HG02973 (cell line): Measurements from ENCODE around the gene SBF2.
A peak's percentile ranks its signal among the peaks of the same experiment; 100 is the strongest.
"Not testable (repeated sequence)": the region's sequence is repeated elsewhere in the genome, so short reads cannot be mapped to it uniquely, and the experiment has no call there.

Source experiments
- ATAC-seq: cut with Tn5 transposase; IDR thresholded peaks from one replicate; pipeline ENCODE4 v1.9.1; 2021; ENCODE audit warnings: moderate library complexity; ENCODE audit not compliant: unreplicated experiment

SBF2 gene

DNA sequence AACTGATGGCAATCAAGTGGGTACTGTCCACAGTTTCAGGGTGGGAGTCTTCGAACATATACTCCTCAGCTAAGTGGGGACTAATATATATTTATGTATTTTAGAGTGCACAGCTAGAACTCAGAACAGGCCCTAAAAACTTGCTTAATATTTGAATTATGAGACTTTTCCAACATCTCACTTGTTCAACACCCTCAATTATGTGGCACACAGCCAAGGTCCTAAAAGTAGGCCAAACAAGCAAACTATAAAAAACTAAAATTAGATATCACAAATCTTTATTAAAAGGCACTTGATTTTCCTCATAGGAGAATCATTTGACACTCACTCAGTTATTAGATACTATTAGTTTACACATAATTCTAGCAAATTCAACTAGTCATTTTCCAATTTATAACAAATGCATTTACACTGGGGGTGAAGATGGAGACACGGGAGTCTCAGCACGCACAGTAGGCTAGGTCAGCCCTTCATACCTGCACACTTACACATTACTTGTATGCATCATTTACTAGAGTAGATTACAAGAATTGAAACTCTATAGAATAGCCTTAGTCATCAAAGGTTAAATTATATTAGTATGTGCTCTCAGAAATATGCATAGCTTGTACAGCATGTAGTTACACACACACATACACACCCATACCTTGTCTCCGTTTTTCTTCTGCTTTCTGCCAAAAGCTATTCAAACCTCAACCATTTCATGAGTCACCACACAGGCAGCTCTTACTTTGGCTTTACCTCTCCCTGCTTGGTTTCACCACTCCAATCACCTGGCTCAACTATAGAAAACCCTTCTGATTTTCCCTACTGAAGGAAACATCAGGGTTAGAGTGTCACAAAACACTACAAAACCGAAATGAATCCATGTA is 171.5 kb downstream of the SBF2 start:
- ATAC-seq: no peak

DNA sequence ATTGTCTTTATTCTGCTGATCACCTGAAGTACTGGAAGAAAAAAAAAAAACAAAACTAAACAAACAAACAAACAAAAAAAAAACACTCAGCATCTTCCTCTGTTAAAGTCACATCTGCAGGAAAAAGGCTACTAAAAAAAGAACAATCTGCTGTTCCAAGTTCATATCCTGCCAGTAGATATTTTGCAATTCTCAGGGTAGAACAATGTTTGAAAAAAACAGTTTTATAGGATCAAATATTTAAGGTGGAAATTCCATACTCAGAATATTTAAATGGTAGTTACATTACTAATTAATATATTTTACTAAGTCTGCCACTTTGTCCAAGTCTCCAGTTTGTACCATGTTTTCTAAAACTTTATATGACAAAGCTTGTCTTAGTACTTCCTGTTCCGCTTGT is 175.2 kb downstream of the SBF2 start:
- no peak for ATAC-seq

DNA sequence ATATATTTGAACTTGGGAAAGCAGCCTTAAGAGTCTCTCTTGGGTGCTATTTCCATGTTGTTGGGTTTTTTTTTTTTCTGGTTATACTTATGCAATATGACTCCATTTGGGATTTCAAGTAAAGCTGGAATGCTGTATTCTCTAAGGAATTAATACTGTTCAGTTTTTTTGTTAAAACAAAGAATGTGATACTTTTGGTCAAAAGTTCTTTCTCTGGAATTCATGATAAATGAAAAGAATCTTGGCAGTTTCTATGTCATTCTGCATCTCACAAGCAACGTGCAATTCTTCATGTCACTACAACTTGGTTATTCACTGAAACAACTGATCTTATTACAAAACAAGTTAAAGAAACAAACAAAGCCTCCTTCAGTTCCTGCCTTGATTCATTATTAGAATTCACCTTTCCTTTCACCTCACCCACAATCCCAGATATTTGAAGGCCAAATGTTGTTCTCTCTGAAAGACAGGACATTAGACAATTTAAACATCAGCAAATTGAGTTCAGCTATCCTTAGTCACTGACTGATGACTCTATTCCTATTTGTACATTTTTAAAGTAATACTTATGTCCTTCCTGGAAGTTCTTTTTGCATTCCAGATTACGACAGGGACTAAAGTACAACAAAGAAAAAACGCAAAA is 176.2 kb downstream of the SBF2 start:
- ATAC-seq: no peak

DNA sequence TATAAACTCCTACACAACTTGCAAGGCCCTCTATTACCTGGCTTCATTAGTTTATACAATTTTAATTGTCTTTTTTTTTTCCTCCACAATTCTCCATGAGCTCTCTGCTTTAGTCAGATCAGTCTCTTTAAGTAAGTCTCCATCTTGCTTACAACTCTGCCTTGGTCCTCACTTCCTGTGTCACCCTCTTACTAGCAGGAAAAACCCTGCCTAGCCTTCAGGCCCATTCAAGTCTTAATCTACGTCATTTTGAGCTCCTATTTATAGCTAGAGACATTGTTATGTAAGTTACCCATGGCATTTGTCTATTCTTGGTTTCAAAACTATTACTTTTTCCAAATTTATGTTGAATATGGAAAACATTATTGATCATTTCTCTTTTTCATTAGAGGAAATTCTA is 177.4 kb downstream of the SBF2 start:
- no peak for ATAC-seq

DNA sequence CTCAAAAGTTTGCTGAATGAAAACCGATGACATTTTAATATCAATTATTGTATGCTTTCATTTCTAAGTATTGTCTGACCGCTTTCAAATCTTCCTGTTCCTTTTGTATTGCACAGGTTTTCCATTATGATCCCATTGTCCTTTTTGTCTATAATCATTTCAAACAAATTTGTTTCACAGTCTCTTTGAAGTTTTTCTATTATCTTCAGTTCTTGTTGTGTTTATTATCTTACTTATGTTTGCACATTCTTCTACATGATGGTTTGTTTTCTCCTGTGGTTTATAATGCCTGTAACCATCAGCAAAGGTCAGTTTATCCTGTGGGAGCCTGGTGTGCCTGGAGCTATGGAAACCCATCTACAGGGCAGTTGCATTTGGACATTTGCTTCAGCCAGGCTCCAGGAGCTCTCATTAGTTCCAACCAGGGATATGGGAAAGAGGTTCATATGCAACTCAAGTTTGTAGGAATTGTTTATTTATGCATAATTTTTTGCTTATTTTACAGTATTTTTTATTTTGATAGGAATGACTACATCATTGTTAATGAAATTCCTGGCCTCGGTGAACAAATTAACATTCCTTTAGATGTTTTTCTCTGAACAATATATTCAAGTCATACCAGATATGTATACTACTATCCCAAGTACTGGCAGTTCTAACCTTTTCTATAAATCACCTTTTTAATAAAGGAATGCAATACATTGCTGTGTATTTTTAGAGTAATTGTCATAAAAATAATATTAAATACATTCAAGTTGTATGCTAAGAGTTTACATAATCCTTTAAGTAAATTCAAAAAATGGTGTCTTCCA is 179.2 kb downstream of the SBF2 start:
- no peak for ATAC-seq

DNA sequence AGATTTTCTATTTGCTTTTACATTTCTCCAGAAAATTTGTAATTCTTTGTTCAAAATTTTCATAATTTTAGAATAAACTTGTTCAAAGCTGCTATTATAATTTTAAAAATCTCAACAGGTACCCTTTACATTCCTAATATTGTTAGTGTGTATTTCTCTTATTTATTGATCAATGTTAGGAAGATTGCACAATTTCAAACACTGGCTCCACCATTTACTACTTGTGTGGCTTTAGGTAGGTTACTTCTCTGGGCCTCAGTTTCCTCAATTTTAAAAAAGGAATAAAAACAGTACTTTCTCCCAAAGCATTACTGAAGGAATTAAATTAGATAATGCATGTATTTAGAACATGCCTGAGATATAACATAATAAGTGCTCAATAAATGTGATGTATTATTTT is 180.2 kb downstream of the SBF2 start:
- no peak for ATAC-seq

DNA sequence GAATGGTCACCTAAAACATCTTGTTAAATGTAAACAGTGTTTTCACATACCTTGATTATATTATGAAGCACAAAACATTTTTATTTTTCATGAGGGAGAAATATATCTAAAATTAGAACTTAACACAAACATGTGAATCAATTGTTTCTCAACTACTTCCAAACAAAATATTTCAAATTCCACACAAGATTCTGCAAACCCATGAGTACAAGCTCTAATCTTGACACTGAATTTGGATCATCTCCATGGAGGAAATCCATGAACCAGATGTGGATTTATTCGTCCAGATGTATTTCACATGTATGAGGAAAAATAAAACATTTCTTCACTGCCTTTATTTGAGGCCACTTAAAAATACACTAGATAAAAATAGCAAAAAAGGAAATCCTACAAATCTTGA is 184.2 kb downstream of the SBF2 start:
- ATAC-seq: no peak

DNA sequence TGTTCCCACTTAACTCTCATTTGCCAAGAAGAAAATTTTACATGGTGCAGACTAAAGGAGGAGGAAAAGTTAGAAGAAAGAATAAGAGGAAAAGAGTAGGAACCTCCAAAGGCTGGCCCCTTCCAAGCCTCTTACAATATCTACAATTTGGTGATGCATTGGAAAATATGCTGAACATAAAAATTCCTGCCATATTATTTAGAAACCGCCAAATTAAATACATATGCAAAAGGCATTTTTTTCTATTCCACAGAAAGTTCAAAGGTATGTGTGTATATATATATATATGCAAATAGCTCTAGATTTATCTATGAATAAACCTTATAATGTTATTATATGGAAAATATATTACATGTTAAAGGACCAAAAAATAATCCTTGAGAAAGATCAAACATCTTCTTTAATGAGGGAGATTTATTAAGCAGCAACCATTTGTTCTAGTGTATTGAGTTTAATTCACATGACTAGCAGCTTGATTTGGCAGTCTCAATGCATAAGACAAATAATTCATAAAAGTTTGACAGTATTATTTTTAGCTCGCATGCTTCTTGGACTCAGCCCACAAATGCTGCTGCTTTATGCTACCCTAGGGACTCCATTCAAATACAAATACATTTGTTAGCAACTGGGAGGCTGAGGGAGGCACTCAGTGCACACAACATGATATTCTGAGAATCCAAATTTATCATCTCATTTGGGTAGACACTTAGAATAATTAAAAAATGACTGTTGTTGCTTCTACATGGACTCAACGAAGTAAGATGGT is 184.9 kb downstream of the SBF2 start:
- no peak for ATAC-seq

DNA sequence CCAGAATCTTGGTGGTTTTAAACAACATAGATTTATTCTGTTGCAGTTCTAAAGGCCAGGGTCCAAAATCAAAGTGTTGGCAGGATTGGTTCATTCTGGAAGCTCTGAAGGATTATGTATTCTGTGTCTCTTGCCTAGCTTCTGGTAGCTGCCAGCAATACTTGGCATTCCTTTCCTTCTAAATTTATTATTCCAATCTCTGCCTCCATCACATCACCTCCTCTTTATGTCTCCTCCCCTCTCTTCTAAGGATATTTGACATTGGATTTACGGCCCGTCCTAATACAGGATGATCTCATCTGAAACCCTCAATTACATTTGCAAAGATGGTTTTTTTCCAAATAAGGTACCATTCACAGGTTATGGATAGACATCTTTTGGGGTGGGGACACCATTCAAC is 186.5 kb downstream of the SBF2 start:
- ATAC-seq: no peak

DNA sequence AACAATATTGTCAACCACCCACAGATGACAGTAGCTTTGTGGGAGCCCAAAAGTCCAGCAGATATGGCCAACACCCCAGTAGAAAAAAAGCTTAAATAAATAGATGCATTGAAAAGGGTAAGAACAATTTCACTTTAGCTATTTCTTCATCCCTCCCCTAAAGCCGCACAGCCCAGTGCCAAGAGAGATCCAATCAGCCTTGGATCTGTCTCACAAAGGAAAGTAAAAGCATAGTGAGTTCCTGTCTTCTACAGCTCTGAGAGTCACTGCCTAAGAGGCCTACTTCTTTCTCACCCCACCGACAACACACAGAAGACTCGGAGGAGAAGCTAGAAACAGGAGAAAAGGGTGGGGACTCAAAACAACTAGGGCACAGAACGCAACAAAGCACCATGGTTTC is 196.4 kb downstream of the SBF2 start:
- no peak for ATAC-seq

DNA sequence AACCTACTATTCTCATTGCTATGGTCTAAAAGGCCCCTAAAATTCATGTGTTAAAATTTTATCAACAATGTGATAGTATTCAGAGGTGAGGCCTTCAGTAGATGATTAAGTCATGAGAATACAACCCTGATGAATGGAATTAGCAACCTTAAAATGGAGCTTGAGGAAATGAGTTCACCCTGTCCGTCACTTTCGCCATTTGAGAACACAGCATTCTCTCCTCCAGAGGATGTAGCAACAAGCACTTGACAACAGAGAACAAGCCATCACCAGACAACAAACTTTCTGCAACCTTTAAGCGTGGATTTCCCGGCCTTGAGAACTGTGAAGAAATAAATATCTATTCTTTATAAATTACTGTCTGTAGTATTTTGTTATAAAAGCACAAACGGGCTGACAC is 197.0 kb downstream of the SBF2 start:
- ATAC-seq: no peak

DNA sequence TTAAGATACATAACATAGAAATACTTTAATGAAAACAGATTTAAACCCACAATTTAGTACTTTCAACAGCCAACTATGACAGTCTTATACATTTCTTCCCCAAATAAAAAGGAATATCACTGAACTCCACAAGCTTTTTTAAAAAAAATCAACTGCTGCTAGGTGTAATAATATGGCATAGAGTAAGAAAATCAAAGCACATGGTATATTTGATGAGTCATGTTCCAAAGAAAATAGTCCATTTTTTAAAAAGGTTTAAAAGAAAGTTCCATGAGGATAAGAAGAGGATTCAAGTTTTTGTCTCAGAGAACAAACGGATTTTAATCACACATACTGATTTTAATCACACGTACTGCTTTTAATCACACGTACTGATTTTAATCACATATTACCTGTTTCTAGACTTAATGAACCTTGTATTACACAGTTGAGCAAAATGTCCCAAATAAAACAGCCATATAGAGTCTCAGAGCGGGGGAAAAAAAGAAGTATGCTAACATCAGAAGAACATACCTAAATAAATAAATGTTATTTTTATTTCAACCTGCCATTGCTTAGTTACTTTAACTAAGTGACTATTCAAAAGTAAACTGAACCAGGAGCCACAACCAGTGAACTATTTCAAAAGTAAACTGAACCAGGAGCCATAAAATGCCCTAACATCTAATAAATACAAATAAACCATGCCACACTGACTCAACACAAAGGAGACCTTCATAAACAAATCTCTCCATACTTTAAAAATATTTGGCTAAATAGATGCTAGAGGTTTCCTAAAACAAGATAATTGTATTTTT is 198.4 kb downstream of the SBF2 start:
- no peak for ATAC-seq

DNA sequence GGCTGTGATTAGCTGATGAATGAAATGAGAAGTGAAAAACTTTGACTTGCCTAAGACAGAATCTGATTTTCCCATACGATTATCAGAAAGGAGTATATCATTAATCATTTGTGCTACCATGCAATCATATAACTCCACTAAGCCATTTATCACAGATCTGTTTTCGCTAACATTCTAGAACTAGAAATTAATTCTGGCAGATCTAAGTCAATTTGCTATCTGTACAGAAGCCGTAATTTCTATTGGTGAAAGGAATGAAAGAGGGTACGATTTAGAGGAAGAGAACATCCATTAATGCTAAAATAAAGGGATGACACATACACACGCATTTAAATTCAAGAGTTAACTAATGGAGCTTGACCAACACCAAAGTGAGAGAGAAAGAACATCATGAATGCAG is 201.6 kb downstream of the SBF2 start:
- ATAC-seq: no peak

DNA sequence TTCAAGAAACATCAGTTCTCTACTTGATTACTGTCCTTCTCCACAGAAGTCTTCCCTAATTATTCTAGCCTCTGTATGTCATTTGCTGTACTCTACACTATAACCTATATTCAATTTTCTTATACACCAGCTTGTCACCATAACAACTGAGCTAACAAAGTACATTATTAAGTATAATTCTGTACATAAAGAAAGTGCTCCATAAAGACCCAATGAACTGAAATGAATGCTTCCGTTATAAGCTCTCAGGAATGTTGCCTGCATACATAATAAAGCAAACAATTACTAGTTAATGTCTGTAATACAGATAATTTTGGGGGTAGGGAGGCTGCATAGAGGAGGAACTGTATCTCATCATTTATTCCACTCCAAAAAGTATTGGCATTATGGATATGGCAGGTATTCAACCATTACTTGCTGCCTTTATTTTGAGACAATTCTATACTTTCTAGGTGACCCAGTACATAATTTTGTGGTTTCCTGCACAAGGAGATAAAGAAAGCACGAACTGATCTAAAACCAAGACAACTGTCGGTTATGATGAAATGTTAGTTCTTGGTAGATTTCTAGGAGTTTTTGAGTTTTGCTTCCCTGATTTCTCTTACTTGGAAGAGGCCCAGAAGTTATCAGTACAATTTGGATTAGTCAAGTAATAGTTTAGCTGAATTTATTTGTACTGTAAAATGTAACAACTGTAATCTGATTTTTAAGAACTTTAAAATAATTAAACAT is 202.5 kb downstream of the SBF2 start:
- no peak for ATAC-seq

DNA sequence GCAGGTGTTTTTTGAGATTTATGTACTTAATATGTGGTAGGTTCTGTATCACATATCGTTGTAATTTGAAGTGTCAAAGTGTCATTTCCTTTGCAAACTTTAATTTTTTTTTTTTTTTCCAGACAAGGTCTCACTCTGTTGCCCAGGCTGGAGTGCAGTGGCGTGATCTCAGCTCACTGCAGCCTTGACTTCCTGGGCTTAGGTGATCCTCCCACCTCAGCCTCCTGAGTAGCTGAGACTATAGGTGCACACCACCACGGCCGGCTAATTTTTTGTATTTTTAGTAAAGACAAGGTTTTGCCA is 206.1 kb downstream of the SBF2 start:
- ATAC-seq: not testable (repeated sequence)

DNA sequence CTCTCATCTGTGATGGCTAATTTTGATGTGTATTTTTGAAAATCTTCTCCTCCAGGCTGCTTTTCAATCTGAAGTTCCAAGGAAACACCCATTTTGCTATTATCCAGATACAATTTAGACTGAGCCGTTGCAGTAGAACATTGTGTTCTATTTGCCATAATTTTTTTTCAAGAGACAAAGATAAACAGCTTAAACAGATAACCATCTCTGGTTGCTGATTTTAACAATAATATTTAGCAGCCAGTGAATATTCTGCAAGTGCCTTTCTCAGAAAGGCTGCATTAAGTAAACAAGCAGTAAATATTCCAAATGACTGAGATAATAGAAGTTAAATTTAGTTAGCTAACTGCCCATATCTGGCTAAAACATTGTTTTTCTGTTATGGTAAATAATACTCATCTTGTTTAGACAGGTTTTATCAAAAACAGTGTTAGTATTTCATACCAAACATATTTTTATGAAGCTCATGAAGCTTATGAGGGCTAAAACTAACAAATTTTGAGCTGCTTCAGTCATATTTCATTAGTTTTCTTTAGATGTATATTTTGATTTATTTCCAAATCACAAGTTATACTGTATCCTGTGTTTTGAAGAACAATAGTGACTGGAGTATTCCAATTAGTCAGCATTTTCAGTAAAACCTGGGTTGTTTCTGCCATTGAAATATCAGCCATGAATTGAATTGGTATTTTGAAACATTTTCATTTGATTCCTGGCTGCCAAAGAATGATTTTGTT is 206.7 kb downstream of the SBF2 start:
- ATAC-seq: no peak

DNA sequence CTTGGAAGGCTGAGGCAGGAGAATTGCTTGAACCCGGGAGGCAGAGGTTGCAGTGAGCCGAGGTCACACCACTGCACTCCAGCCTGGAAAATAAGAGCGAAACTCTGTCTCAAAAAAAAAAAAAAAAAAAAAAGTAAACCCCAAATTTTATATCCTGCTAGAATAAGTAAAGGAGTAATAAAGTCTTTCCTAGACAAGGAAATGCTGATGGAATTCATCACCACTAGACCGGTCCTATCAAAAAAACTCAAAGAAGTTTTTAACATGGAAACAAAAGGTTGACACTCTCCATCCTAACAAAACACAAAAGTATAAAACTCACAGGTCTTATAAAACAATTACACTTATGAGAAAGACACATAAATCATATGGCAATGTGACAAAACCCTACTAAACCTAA is 213.9 kb downstream of the SBF2 start:
- ATAC-seq: no peak

DNA sequence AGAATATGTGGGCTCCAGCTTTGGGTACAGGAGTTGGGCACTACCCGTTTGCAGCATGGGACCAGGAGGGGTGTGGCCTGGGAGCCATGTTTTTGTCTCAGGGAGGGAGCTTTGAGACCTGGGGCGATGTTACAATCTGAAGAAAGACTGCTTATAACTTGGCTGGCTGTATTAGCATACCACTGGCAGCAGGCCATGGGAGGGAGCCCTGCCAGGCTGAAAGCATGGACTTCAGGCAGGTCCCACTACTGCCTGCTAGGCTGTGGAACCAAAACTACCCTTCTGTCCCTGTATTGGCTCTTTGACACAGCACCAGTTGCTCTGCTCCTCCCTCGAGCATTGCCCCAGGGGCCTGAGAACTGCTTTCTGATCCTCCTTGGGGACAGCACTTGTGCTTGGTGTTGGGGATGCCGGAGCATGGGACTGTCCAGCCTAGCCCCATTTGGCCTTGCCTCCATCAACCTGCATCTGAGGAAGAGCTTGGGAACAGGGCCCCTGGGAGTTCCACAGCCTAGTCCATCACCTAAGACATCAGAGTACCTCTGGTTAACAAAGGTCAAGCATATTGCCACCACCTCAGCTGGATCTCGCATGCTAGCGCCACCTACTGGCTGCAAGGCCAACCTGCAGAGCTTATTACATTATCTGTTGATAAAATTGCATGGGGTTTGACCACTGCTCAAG is 217.4 kb downstream of the SBF2 start:
- ATAC-seq: peak; percentile 56

DNA sequence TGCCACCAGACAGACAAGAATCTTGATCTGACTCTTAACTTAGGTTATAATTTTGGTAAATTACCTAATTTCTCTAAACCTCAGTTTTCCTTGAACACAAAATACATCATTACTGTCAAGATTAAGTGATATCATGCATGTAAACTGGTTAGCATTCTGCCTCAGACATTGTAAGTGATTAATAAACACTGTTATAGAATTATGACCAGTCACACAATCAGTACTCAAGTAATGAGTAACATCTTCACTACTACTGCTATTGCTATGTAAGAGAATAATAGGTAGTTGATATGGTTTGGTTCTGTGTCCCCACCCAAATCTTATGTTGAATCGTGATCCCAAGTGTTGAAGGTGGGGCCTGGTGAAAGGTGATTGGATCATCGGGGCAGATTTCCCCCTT is 218.9 kb downstream of the SBF2 start:
- ATAC-seq: no peak
